Caco-2 (cell line): ENCODE data around the gene PRLR. TPM values are rescaled to one million over a fixed set of nuclear protein-coding genes. Genes with fewer than 3 reads are reported as not detected.

Experiments used
- BruUV-seq: library from RNA; stranded (reverse); fragments of 400-500 nt; replicated peaks from 2 replicates; lab custom pipeline; 2021; lab: Mats Ljungman, UMichigan
- CTCF ChIA-PET: fragments of 300-600 bp; sonication (Branson Sonifier 250); formaldehyde crosslinking; loops from one replicate; lab custom pipeline; 2022; ENCODE audit warnings: antibody characterized with exemption; lab: Charles Lee
- POLR2A ChIA-PET: fragments of 300-600 bp; sonication (Branson Sonifier 250); formaldehyde crosslinking; loops from one replicate; lab custom pipeline; 2022; ENCODE audit warnings: antibody characterized with exemption; lab: Charles Lee
- DNase-seq, 2 experiments: peaks; one replicate each; pipeline versions ENCODE4 v3.0.0 to v3.0.0-alpha.2; 2020 to 2022
- H3K27me3 ChIP-seq: replicated peaks from 2 replicates; pipeline ENCODE4 v1.6.0; 2011; ENCODE audit warnings: low read length; ENCODE audit not compliant: control insufficient read depth, insufficient read depth
- H3K36me3 ChIP-seq: 2 replicates; pipeline ENCODE4 v1.5.1; 2011; ENCODE audit warnings: low read length; ENCODE audit not compliant: control insufficient read depth, insufficient read depth
- H3K4me1 ChIP-seq: fragments of 250-450 bp; sonication (Bioruptor Pico); 2 replicates; pipeline ENCODE4 v1.5.1; 2020; ENCODE audit warnings: mild to moderate bottlenecking
- H3K4me3 ChIP-seq: 2 replicates; pipeline ENCODE4 v1.5.1; 2011; ENCODE audit warnings: low read depth, mild to moderate bottlenecking, control low read depth, low read length
- H3K9me3 ChIP-seq: fragments of 250-450 bp; sonication (Bioruptor Pico); 2 replicates; pipeline ENCODE4 v1.5.1; 2020; ENCODE audit warnings: mild to moderate bottlenecking, moderate library complexity
- H3K27ac Mint-ChIP-seq: one replicate; pipeline ENCODE4 v1.8.0; 2022; ENCODE audit warnings: mixed read lengths; ENCODE audit not compliant: unreplicated experiment
- H3K27me3 Mint-ChIP-seq: one replicate; pipeline ENCODE4 v1.8.0; 2022; ENCODE audit warnings: mixed read lengths; ENCODE audit not compliant: insufficient read depth, unreplicated experiment
- H3K36me3 Mint-ChIP-seq: one replicate; pipeline ENCODE4 v1.8.0; 2022; ENCODE audit warnings: mild to moderate bottlenecking, mixed read lengths; ENCODE audit not compliant: insufficient read depth, unreplicated experiment
- H3K4me1 Mint-ChIP-seq: one replicate; pipeline ENCODE4 v1.8.0; 2022; ENCODE audit warnings: low read depth, mixed read lengths; ENCODE audit not compliant: unreplicated experiment
- H3K4me3 Mint-ChIP-seq: one replicate; pipeline ENCODE4 v1.8.0; 2022; ENCODE audit warnings: mild to moderate bottlenecking, moderate library complexity, mixed read lengths; ENCODE audit not compliant: unreplicated experiment
- H3K9me3 Mint-ChIP-seq: one replicate; pipeline ENCODE4 v1.8.0; 2022; ENCODE audit warnings: mixed read lengths; ENCODE audit not compliant: unreplicated experiment
- CTCF ChIP-seq, 2 experiments: fragments of 200-600 bp in 1 of 2; IDR thresholded peaks; 1 replicate in 1 of 2; 2 replicates in 1 of 2; pipeline versions ENCODE4 v1.5.1 to v1.8.0; 2011 to 2022; ENCODE audit warnings: antibody characterized with exemption in 1 of 2, control low read depth in 1 of 2, inconsistent platforms in 1 of 2, low read depth in 1 of 2, low read length in 1 of 2, mild to moderate bottlenecking in 1 of 2, moderate library complexity in 1 of 2; ENCODE audit not compliant: insufficient read depth in 1 of 2, severe bottlenecking in 1 of 2, unreplicated experiment in 1 of 2
- intact Hi-C: fragments of 100-400 bp; cut with micrococcal nuclease; formaldehyde crosslinking; loops from one replicate; pipeline ENCODE4 v1.10.0; 2022; ENCODE audit not compliant: unreplicated experiment
- total RNA-seq: library from RNA; stranded (reverse); gene quantifications from 2 replicates; pipeline ENCODE4 v1.2.3, GENCODE V29; 2022

PRLR gene
- total RNA-seq, 1 experiment from 2014 or later: 2.3 TPM

GRCh38 chr5:35046774-35047173 is 183.5 kb downstream of the PRLR start:
- H3K36me3 Mint-ChIP-seq: no peaks in the 10 kb centered on the region
- BruUV-seq: no TSS peak
- Histone ChIP-seq H3K4me3 (no peak overlapping the region), H3K36me3 (no peaks in the 10 kb centered on the region), H3K27me3 (no peaks in the 10 kb centered on the region), H3K4me1 (peaks cover 17% of the 10 kb centered on the region), H3K9me3 (no peaks in the 10 kb centered on the region)
- no peak for DNase-seq
- POLR2A ChIA-PET: no interaction called here
- CTCF ChIA-PET: no interaction called here
- H3K27me3 Mint-ChIP-seq: no peaks in the 10 kb centered on the region
- H3K4me1 Mint-ChIP-seq: peaks cover 23% of the 10 kb centered on the region
- intact Hi-C loops: no loop called here
- no peaks in the 10 kb centered on the region for H3K9me3 Mint-ChIP-seq
- TF ChIP-seq CTCF (IDR thresholded peaks at IDR 0.05; ENCODE audit: insufficient read depth in 1 of 2, low read depth in 1 of 2, low read length in 1 of 2, severe bottlenecking in 1 of 2, unreplicated experiment in 1 of 2): no peak
- H3K4me3 Mint-ChIP-seq: no peak overlapping the region
- no peak overlapping the region for H3K27ac Mint-ChIP-seq

GRCh38 chr5:35045280-35045679 is 185.0 kb downstream of the PRLR start:
- Mint-ChIP-seq H3K4me3 (no peak overlapping the region), H3K4me1 (peaks cover 8% of the 10 kb centered on the region), H3K27me3 (no peaks in the 10 kb centered on the region), H3K9me3 (no peaks in the 10 kb centered on the region), H3K36me3 (no peaks in the 10 kb centered on the region), H3K27ac (no peak overlapping the region)
- no peaks in the 10 kb centered on the region for H3K9me3 ChIP-seq
- H3K27me3 ChIP-seq: no peaks in the 10 kb centered on the region
- peaks cover 4% of the 10 kb centered on the region for H3K4me1 ChIP-seq
- POLR2A ChIA-PET: no interaction called here
- no peak for DNase-seq
- no TSS peak for BruUV-seq
- no peak overlapping the region for H3K4me3 ChIP-seq
- TF ChIP-seq CTCF (IDR thresholded peaks at IDR 0.05; ENCODE audit: insufficient read depth in 1 of 2, low read depth in 1 of 2, low read length in 1 of 2, severe bottlenecking in 1 of 2, unreplicated experiment in 1 of 2): no peak
- CTCF ChIA-PET: no interaction called here
- intact Hi-C loops: no loop called here
- H3K36me3 ChIP-seq: no peaks in the 10 kb centered on the region

GRCh38 chr5:35044649-35045048 is 185.6 kb downstream of the PRLR start:
- DNase-seq: no peak
- no peak overlapping the region for H3K27ac Mint-ChIP-seq
- no peak overlapping the region for H3K4me3 Mint-ChIP-seq
- POLR2A ChIA-PET: no interaction called here
- no peaks in the 10 kb centered on the region for H3K36me3 Mint-ChIP-seq
- CTCF ChIA-PET: no interaction called here
- BruUV-seq: no TSS peak
- H3K36me3 ChIP-seq: no peaks in the 10 kb centered on the region
- no peaks in the 10 kb centered on the region for H3K27me3 ChIP-seq
- H3K27me3 Mint-ChIP-seq: peaks cover 4% of the 10 kb centered on the region
- TF ChIP-seq CTCF (IDR thresholded peaks at IDR 0.05; ENCODE audit: insufficient read depth in 1 of 2, low read depth in 1 of 2, low read length in 1 of 2, severe bottlenecking in 1 of 2, unreplicated experiment in 1 of 2): no peak
- H3K4me1 Mint-ChIP-seq: peaks cover 8% of the 10 kb centered on the region
- H3K9me3 ChIP-seq: no peaks in the 10 kb centered on the region; the same call in 1 of the 2 replicates
- no peaks in the 10 kb centered on the region; the same call in 1 of the 2 replicates for H3K4me1 ChIP-seq
- intact Hi-C loops: no loop called here
- no peak overlapping the region for H3K4me3 ChIP-seq
- no peaks in the 10 kb centered on the region for H3K9me3 Mint-ChIP-seq
